PC-3 (cell line): ENCODE data around the gene FAM107A.

ENCODE experiments used
- CTCF ChIP-seq: fragments of 300-600 bp; sonication (generic); conservative IDR thresholded peaks from 2 replicates; pipeline ENCODE4 v1.5.1; 2017; ENCODE audit warnings: antibody characterized with exemption, low read depth, mild to moderate bottlenecking, low read length
- EZH2 ChIP-seq: fragments of 300-600 bp; sonication (generic); IDR thresholded peaks from one replicate; pipeline ENCODE4 v1.6.1; 2017; ENCODE audit warnings: antibody characterized with exemption, mild to moderate bottlenecking, low read length; ENCODE audit not compliant: unreplicated experiment
- EZH2phosphoT487 ChIP-seq: fragments of 300-600 bp; sonication (generic); IDR thresholded peaks from 2 replicates; pipeline ENCODE4 v1.6.1; 2018; ENCODE audit warnings: mild to moderate bottlenecking, antibody characterized with exemption, low read length, borderline replicate concordance

DNA sequence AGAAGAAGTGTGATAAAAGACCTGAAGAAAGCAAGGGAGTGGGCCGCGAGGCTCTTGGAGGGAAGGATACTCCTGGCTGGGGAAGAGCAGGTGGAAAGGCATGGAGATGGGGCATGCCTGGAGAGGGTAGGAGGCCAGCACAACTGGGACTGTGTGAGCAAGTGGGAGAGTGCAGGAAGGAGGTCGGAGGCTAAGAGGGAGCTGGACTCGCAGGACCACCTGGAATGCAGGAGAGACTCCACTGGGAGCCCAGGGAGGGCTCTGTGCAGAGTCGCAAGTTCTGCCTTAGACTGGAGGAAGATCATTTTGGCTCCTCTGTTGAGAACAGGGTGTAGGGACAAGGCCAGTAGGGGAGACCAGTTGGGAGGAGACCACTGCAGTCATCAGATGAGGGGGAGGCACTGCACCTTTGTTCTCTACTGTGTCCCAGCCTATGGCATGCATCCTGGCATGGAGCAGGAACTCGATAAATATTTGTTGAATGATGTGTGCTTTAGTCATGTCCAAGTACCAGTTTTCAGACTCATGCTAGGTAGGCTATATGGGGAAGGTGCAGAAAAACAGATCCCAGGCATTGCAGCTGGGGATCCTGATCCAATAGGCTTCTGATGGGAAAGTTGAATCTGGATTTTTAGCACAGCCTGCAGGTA lies 13.7 kb downstream of the FAM107A start:
- TF ChIP-seq EZH2 (no peak), CTCF (no peak), EZH2phosphoT487 (no peak)
